ENCODE results near the gene QSER1. TPM values are rescaled to one million over a fixed set of nuclear protein-coding genes. Genes with fewer than 3 reads are reported as not detected.
"Not testable (repeated sequence)": the region's sequence is repeated elsewhere in the genome, so short reads cannot be mapped to it uniquely, and the experiment has no call there.

The QSER1 gene
- total and polyA plus RNA-seq, 8 donors, result 3.0 to 25.1 (median 20.7) TPM

DNA sequence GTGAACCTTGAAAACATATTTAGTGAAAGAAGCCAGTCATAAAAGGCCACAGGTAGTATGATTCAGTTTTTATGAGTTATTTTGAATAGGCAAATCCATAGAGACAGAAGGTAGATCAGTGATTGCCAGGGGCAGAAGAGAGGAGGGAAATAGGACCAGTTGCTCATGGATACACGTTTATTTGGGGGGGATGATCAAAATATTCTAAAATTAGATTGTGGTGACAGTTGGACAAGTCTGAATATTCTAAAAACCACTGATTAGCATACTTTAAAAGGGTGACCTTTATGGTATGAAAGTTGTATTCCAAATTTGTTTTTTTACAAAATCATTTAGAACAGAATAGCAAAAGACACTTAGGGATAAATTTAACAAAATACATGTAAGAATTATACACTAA lies 28.6 kb downstream of the QSER1 start:
- Histone ChIP-seq H3K27me3 (no peaks in the 10 kb centered on the region), H3K4me3 (no peak overlapping the region), H3K36me3 (no peaks in the 10 kb centered on the region), H3K27ac (no peak overlapping the region), H3K4me1 (peaks cover 2 to 11% (median 3%) of the 10 kb centered on the region in 3 donors), H3K9me3 (no peaks in the 10 kb centered on the region)
- no peak for FAIRE-seq
- ATAC-seq, result no peak
- 55 to 73% methylated on average over 1 of the region's 1 CpG for WGBS, 2 donors
- intact Hi-C loops (cut with DNase I), result no loop called here
- no peak for DNase-seq
- no peak for TF ChIP-seq CTCF (IDR thresholded peaks at IDR 0.05)

DNA sequence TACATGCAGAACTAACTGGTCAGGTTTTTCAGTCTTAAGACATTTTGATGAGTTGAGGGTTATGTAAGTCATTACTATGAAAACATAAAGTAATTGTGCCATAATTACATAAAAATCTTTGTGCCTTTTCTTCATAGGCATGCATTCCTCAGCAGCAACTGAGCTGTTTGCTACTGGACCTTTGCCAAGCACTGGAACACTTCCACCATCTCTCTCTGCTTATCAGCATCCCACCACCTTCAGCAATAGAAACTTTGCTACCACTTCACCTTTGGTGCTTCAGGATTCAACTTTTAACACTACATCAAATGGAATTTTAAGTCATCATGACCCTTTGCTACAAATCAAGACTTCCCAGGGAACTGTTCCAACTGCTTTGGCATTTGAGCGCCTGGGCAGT lies 39.0 kb downstream of the QSER1 start:
- FAIRE-seq (no peak), ATAC-seq (no peak), DNase-seq (no peak)
- TF ChIP-seq CTCF (IDR thresholded peaks at IDR 0.05), result no peak
- intact Hi-C loops (cut with DNase I), result no loop called here
- Histone ChIP-seq H3K4me3 (no peak overlapping the region), H3K4me1 (no peaks in the 10 kb centered on the region), H3K36me3 (peaks cover 5 to 20% (median 12%) of the 10 kb centered on the region in 3 donors), H3K9me3 (no peaks in the 10 kb centered on the region), H3K27ac (no peak overlapping the region), H3K27me3 (no peaks in the 10 kb centered on the region)
- WGBS, 2 donors, result 97 to 100% methylated on average over 1 of the region's 1 CpG

DNA sequence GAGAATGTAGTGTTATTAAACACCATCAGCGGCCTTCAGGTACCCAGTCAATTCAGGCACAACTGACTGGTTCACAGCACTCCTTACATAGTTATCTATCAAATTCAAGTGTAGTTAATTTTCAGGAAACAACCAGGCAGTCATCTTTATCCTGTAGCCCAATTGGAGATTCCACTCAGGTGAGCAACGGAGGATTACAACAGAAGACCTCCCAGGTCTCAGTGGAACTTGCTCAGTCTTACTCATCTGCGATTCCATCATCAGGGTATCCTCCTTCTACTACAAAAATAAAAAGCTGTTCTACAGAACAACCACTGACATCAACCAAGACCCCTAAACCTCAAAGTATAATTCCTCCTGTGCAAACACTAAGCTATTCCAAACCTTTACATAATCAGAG lies 39.6 kb downstream of the QSER1 start:
- ATAC-seq, result no peak
- 97 to 100% methylated on average over 3 of the region's 3 CpGs for WGBS, 2 donors

DNA sequence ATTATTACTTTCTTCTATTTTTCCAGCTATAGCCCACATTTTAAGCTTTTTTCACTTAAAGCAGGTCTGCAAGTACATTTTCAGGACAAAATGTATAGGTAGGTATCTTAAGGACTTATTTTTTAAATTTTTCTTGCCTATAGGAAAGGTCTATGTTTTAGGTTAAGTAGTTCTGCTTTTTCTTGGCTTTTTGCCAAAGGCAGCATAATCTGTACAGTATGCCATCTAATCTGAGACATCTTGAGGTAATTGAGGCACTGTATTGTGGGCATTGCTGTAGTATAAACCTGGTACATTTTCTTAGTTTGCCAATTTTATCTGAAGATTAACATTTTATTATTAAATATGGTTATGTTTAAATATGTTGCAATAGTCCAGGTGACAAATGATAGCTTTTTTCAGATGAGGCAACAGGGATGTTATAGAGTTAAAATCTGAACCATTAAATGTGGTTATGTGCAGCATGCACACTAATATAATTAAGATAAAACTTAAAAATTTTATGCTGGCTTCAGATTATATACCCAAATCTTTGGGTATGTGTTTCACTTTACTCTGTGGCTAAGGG lies 42.9 kb downstream of the QSER1 start:
- Histone ChIP-seq H3K36me3 (peaks cover 5 to 20% (median 12%) of the 10 kb centered on the region in 3 donors), H3K4me3 (no peak overlapping the region), H3K4me1 (no peaks in the 10 kb centered on the region), H3K9me3 (no peaks in the 10 kb centered on the region), H3K27ac (no peak overlapping the region), H3K27me3 (no peaks in the 10 kb centered on the region)
- no peak for DNase-seq
- ATAC-seq, result no peak
- no peak for FAIRE-seq
- intact Hi-C loops (cut with DNase I), result no loop called here
- no peak for TF ChIP-seq CTCF (IDR thresholded peaks at IDR 0.05)

More for the DNA sequence above, 39.6 kb downstream of the QSER1 start:
- Histone ChIP-seq H3K27ac (no peak overlapping the region), H3K9me3 (no peaks in the 10 kb centered on the region), H3K4me1 (no peaks in the 10 kb centered on the region), H3K27me3 (no peaks in the 10 kb centered on the region), H3K36me3 (peaks cover 5 to 20% (median 12%) of the 10 kb centered on the region in 3 donors), H3K4me3 (no peak overlapping the region)
- DNase-seq (no peak), FAIRE-seq (no peak)
- intact Hi-C loops (cut with DNase I), result no loop called here
- TF ChIP-seq CTCF (IDR thresholded peaks at IDR 0.05), result no peak

DNA sequence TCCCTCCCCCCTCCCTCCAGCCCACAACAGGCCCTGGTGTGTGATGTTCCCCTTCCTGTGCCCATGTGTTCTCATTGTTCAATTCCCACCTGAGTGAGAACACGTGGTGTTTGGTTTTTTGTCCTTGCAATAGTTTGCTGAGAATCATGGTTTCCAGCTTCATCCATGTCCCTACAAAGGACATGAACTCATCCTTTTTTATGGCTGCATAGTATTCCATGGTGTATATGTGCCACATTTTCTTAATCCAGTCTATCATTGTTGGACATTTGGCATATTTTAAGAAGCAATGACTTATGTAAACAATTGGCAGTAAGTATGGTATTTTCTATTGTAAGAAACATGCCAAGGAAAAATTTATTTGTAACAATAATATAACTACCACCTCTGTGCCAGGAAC lies 43.6 kb downstream of the QSER1 start:
- FAIRE-seq; ATAC-seq; H3K4me1 ChIP-seq; H3K27ac ChIP-seq; H3K27me3 ChIP-seq; intact Hi-C loops (cut with DNase I); H3K9me3 ChIP-seq; DNase-seq; H3K4me3 ChIP-seq: not testable (repeated sequence)
- peaks cover 5 to 20% (median 12%) of the 10 kb centered on the region in 3 donors for H3K36me3 ChIP-seq
- 98 to 100% methylated on average over 1 of the region's 1 CpG for WGBS, 2 donors

DNA sequence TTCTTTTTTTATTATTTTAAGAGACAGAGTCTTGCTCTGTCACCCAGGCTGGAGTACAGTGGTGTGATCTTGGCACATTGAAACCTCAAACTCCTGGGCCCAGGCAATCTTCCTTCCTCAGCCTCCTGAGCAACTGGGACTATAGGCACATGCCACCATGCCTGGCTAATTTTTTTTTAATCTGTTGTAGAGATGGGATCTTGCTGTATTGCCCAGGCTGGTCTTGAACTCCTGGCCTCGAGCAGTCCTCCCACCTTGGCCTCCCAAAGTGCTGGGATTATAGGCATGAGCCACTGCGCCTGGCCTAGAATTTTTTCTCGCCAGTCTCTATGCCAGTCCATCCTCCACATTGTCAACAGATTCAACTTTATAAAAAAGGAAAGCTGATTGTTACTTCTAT lies 44.7 kb downstream of the QSER1 start:
- H3K36me3 ChIP-seq, result peaks cover 3 to 15% (median 12%) of the 10 kb centered on the region in 3 donors
- ATAC-seq; H3K4me3 ChIP-seq; DNase-seq; intact Hi-C loops (cut with DNase I); H3K4me1 ChIP-seq; H3K27ac ChIP-seq; H3K27me3 ChIP-seq; H3K9me3 ChIP-seq; FAIRE-seq: not testable (repeated sequence)
- WGBS, 2 donors, result 96 to 98% methylated on average over 3 of the region's 3 CpGs

All from pancreas (tissue), 10 donors.